ENCODE results near the gene LRMDA.

LRMDA gene

DNA sequence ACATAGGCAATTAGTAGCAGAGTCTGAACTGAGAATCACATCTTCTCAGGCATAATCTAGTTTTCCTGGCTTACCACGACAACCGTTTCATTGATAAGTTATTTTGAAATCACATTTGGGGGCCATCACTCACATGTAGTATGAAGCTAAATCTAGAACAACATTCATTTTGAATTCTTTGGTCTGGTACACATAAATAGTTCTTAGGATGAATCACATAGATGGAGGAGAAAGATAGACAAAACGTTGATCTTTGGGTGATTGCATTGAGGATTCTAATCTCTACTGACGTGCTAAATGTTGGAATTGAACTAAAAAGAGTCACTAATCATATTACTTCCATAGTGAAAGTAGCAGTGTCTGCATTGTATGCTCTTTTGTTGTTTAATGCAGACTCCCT lies 1022.6 kb downstream of the LRMDA start:
- Mint-ChIP-seq H3K27me3 (ENCODE audit: low read depth) (no peaks in the 10 kb centered on the region), H3K27ac (no peak overlapping the region), H3K9me3 (peaks cover 8% of the 10 kb centered on the region), H3K4me3 (no peak overlapping the region), H3K36me3 (ENCODE audit: low read depth) (no peaks in the 10 kb centered on the region), H3K4me1 (peaks cover 10% of the 10 kb centered on the region)
- TF ChIP-seq CTCF (IDR thresholded peaks at IDR 0.05; ENCODE audit: unreplicated experiment in 3 of 3), result no peak

GRCh38 chr10:76454506-76455140 lies 1023.2 kb downstream of the LRMDA start:
- H3K4me1 Mint-ChIP-seq, result peaks cover 15% of the 10 kb centered on the region
- H3K27ac Mint-ChIP-seq, result no peak overlapping the region
- H3K4me3 Mint-ChIP-seq, result no peak overlapping the region
- H3K36me3 Mint-ChIP-seq (ENCODE audit: low read depth), result no peaks in the 10 kb centered on the region
- H3K9me3 Mint-ChIP-seq, result peaks cover 8% of the 10 kb centered on the region
- TF ChIP-seq CTCF (IDR thresholded peaks at IDR 0.05; ENCODE audit: unreplicated experiment in 3 of 3), result no peak
- no peaks in the 10 kb centered on the region for H3K27me3 Mint-ChIP-seq (ENCODE audit: low read depth)

DNA sequence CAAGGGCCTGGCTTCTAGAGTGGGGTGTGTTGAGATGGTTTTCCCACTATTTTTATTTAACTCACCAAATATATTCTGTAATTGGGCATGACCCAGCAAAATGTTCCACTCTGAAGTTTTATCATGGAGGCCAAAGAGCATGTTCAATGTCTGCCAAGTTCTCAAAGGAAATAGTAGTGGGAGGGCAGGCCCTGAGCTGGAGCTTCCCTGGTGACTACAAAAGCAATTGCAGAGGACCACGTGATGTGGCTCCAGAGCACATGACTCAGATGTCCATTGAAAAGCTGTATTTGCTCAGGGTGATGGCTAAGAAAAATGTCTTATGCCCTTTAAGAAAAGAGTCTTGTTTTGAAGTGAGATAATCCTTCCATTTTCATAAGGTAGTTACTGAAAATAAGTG lies 1024.8 kb downstream of the LRMDA start:
- H3K27ac Mint-ChIP-seq, result no peak overlapping the region
- peaks cover 15% of the 10 kb centered on the region for H3K4me1 Mint-ChIP-seq
- H3K36me3 Mint-ChIP-seq (ENCODE audit: low read depth), result no peaks in the 10 kb centered on the region
- no peak for TF ChIP-seq CTCF (IDR thresholded peaks at IDR 0.05; ENCODE audit: unreplicated experiment in 3 of 3)
- H3K27me3 Mint-ChIP-seq (ENCODE audit: low read depth), result no peaks in the 10 kb centered on the region
- H3K4me3 Mint-ChIP-seq, result no peak overlapping the region
- H3K9me3 Mint-ChIP-seq, result peaks cover 8% of the 10 kb centered on the region

DNA sequence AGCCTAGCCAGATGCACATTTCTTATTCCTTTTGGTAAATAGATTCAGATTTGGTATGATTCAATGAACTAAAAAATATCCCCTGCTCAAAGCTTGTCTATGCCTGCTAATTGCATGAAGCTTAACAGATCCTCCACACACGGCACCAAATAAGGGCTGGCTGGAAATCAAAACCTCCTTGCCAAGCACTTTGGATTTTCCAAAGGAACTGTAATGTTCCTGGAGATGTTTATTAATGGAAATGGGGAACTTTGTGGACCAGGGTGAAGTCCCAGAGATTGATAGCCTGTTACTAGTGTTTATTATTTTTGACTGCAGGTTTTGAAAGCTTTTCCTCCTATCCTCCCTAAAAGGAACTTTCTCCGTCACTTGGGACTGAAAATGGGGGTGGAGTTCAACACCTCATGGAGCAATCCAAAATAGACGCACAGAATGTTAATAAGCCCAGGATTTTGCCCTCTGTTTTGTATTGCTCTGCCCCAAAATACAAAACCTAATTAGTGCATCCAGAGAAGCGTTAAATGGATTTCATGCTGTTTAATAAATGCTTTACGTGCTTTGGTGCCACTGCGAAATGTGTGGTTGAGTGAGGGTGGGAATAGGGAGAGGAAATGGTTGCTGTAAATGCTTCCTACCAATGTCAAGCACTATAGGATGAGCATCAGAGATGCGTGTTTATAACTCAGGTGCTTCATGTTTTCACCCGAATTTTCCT lies 1027.7 kb downstream of the LRMDA start:
- peaks cover 8% of the 10 kb centered on the region for H3K27me3 Mint-ChIP-seq (ENCODE audit: low read depth)
- no peak for TF ChIP-seq CTCF (IDR thresholded peaks at IDR 0.05; ENCODE audit: unreplicated experiment in 3 of 3)
- H3K9me3 Mint-ChIP-seq, result peaks cover 8% of the 10 kb centered on the region
- H3K27ac Mint-ChIP-seq, result peak overlapping the region; percentile 6 to 51 (median 39)
- no peaks in the 10 kb centered on the region for H3K36me3 Mint-ChIP-seq (ENCODE audit: low read depth)
- no peak overlapping the region for H3K4me3 Mint-ChIP-seq
- peaks cover 31% of the 10 kb centered on the region for H3K4me1 Mint-ChIP-seq

- Mint-ChIP-seq H3K27ac (peak overlapping the region in 2 of 3 experiments; percentile 3 to 15), H3K4me3 (no peak overlapping the region)
- TF ChIP-seq CTCF (IDR thresholded peaks at IDR 0.05; ENCODE audit: unreplicated experiment in 3 of 3), result no peak
These were observed 1029.6 kb downstream of the LRMDA start for GRCh38 chr10:76461024-76461423.

GRCh38 chr10:76463111-76463510 lies 1031.7 kb downstream of the LRMDA start:
- peaks cover 36% of the 10 kb centered on the region for H3K4me1 Mint-ChIP-seq
- no peaks in the 10 kb centered on the region for H3K9me3 Mint-ChIP-seq
- H3K27ac Mint-ChIP-seq, result peak overlapping the region; percentile 65 to 76 (median 70)
- no peaks in the 10 kb centered on the region for H3K36me3 Mint-ChIP-seq (ENCODE audit: low read depth)
- H3K4me3 Mint-ChIP-seq, result no peak overlapping the region
- no peak for TF ChIP-seq CTCF (IDR thresholded peaks at IDR 0.05; ENCODE audit: unreplicated experiment in 3 of 3)
- peaks cover 8% of the 10 kb centered on the region for H3K27me3 Mint-ChIP-seq (ENCODE audit: low read depth)

More at GRCh38 chr10:76461024-76461423, 1029.6 kb downstream of the LRMDA start:
- peaks cover 8% of the 10 kb centered on the region for H3K9me3 Mint-ChIP-seq
- H3K4me1 Mint-ChIP-seq, result peaks cover 35% of the 10 kb centered on the region
- peaks cover 8% of the 10 kb centered on the region for H3K27me3 Mint-ChIP-seq (ENCODE audit: low read depth)
- no peaks in the 10 kb centered on the region for H3K36me3 Mint-ChIP-seq (ENCODE audit: low read depth)
